GM12878 (cell line): ENCODE results near the gene SIL1. TPM values are rescaled to one million over a fixed set of nuclear protein-coding genes. Genes with fewer than 3 reads are reported as not detected.

Experiments
- ATAC-seq: fragments of 200-7000 bp; cut with Tn5 transposase; 3 replicates; pipeline ENCODE4 v1.9.1; 2020; ENCODE audit warnings: mild to moderate bottlenecking, moderate library complexity
- BruUV-seq: library from RNA; stranded (reverse); fragments of 400-500 nt; replicated peaks from 2 replicates; lab custom pipeline; 2021; lab: Mats Ljungman, UMichigan
- CTCF ChIA-PET: fragments of 300-600 bp; sonication (Branson Sonifier 250); formaldehyde crosslinking; extraction: SDS; loops from one replicate; lab custom pipeline; 2021; ENCODE audit warnings: inconsistent platforms; lab: Yijun Ruan, JAX
- POLR2A ChIA-PET: fragments of 350-600 bp; formaldehyde crosslinking; extraction: SDS; loops from one replicate; lab custom pipeline; 2021; ENCODE audit warnings: inconsistent platforms; lab: Charles Lee
- RAD21 ChIA-PET: fragments of 300-600 bp; sonication (Branson Sonifier 250); formaldehyde crosslinking; loops from one replicate; lab custom pipeline; 2023; ENCODE audit warnings: antibody characterized with exemption; ENCODE audit not compliant: unreplicated experiment; lab: Charles Lee
- SMC1A ChIA-PET: fragments of 300-600 bp; sonication (Branson Sonifier 250); formaldehyde crosslinking; loops from one replicate; lab custom pipeline; 2023; ENCODE audit not compliant: unreplicated experiment, uncharacterized antibody; lab: Charles Lee
- DNase-seq: peaks from one replicate; pipeline ENCODE4 v3.0.0-alpha.2; 2011; ENCODE audit warnings: low read depth, low spot score
- FAIRE-seq: peaks from 3 replicates; lab custom pipeline; 2011; peaks lifted over from hg19 to GRCh38; lab: Jason Lieb, UNC
- H2AFZ ChIP-seq: 2 replicates; pipeline ENCODE4 v1.6.0; 2011; ENCODE audit warnings: low read depth, low read length, control low read depth; ENCODE audit not compliant: control insufficient read depth
- H3K27ac ChIP-seq: 2 replicates; pipeline ENCODE4 v1.5.1; 2011; ENCODE audit warnings: control low read depth; ENCODE audit not compliant: control insufficient read depth, insufficient read depth
- H3K27me3 ChIP-seq, 2 experiments: replicated peaks in 1 of 2; 2 replicates each; pipeline versions ENCODE4 v1.6.0 to v1.6.1; 2011; ENCODE audit warnings: low read length in 1 of 2; ENCODE audit not compliant: control insufficient read depth in 2 of 2, insufficient read depth in 2 of 2
- H3K36me3 ChIP-seq, 2 experiments: 2 replicates each; pipeline ENCODE4 v1.5.1; 2011; ENCODE audit warnings: low read length in 1 of 2; ENCODE audit not compliant: control insufficient read depth in 2 of 2, insufficient read depth in 2 of 2
- H3K4me1 ChIP-seq: 2 replicates; pipeline ENCODE4 v1.6.1; 2011; ENCODE audit warnings: mild to moderate bottlenecking, low read length, moderate library complexity, mixed read lengths; ENCODE audit not compliant: control insufficient read depth, insufficient read depth
- H3K4me2 ChIP-seq: 2 replicates; pipeline ENCODE4 v1.6.0; 2011; ENCODE audit warnings: control low read depth; ENCODE audit not compliant: control insufficient read depth, insufficient read depth
- H3K4me3 ChIP-seq: fragments of 200-600 bp; sonication (generic); 2 replicates; pipeline ENCODE4 v1.5.1; 2016
- H3K79me2 ChIP-seq: 2 replicates; pipeline ENCODE4 v1.6.0; 2011; ENCODE audit warnings: low read length; ENCODE audit not compliant: control insufficient read depth, insufficient read depth
- H3K9ac ChIP-seq: 2 replicates; pipeline ENCODE4 v1.8.0; 2011; ENCODE audit warnings: low read length, control low read depth, mixed read lengths; ENCODE audit not compliant: control insufficient read depth, insufficient read depth
- H3K9me3 ChIP-seq: replicated peaks from 3 replicates; pipeline ENCODE4 v1.5.1; 2011; ENCODE audit warnings: mild to moderate bottlenecking, low read length; ENCODE audit not compliant: control insufficient read depth, insufficient read depth
- H4K20me1 ChIP-seq: 2 replicates; pipeline ENCODE4 v1.6.0; 2011; ENCODE audit not compliant: control insufficient read depth, insufficient read depth
- BHLHE40 ChIP-seq, 2 experiments: fragments of 450-650 bp in 1 of 2; IDR thresholded peaks; 2 replicates each; pipeline ENCODE4 v1.6.1; 2011 to 2017; ENCODE audit warnings: low read depth in 2 of 2, borderline replicate concordance in 1 of 2, improper control_type of control experiment in 1 of 2, low read length in 1 of 2, mild to moderate bottlenecking in 1 of 2
- CEBPZ ChIP-seq: fragments of 150-350 bp; IDR thresholded peaks from 2 replicates; pipeline ENCODE4 v1.6.1; 2016; ENCODE audit warnings: low read depth, low read length
- CUX1 ChIP-seq: IDR thresholded peaks from 2 replicates; pipeline ENCODE4 v1.6.1; 2012; ENCODE audit warnings: improper control_type of control experiment, low read depth, low read length; ENCODE audit not compliant: insufficient replicate concordance
- IRF4 ChIP-seq: IDR thresholded peaks from 2 replicates; pipeline ENCODE4 v1.6.1; 2011; ENCODE audit warnings: low read depth, low read length
- PRDM15 ChIP-seq: fragments of 450-650 bp; formaldehyde crosslinking; IDR thresholded peaks from 2 replicates; pipeline ENCODE4 v1.4.0; 2020; ENCODE audit warnings: mild to moderate bottlenecking, moderate library complexity
- RELA ChIP-seq: fragments of 450-650 bp; IDR thresholded peaks from 2 replicates; pipeline ENCODE4 v1.8.0; 2014; ENCODE audit warnings: borderline replicate concordance; ENCODE audit not compliant: partially characterized antibody
- WGBS: methylation state at CpG from one replicate; pipeline ENCODE4 v1.1.6; 2016; ENCODE audit warnings: low lambda C conversion rate; ENCODE audit not compliant: insufficient replicate concordance, insufficient coverage; ENCODE audit errors: missing lambda C conversion rate; 5-methylcytosine and 5-hydroxymethylcytosine counted together
- in situ Hi-C: fragments of 300-500 bp; cut with MboI; formaldehyde crosslinking; loops from 9 replicates; pipeline ENCODE4 v1.14.3; 2018; ENCODE audit warnings: mixed read lengths
- intact Hi-C: fragments of 100-400 bp; cut with micrococcal nuclease; formaldehyde crosslinking; loops from one replicate; pipeline ENCODE4 v1.14.2; 2022; ENCODE audit not compliant: unreplicated experiment
- polyA plus RNA-seq, 11 experiments: library from polyadenylated mRNA; depleted of rRNA in 4 of 11; unstranded in 6 of 11; stranded (reverse) in 5 of 11; fragments of >200 nt; fragmentation: Nextera tagmentation in 4 of 11; fragmentation: Illumina TruSeq in 1 of 11; extraction: Ambion mirVana in 4 of 11; extraction: Trizol in 1 of 11; gene quantifications; 1 replicate in 1 of 11; 2 replicates in 10 of 11; pipeline versions ENCODE4 v1.2.1 to v1.2.3, GENCODE V29; 2011 to 2016; ENCODE audit warnings: inconsistent platforms in 2 of 11, missing spikeins in 2 of 11, low read depth in 1 of 11
- total RNA-seq, 4 experiments: library from RNA; depleted of rRNA in 3 of 4; stranded (reverse); fragments of >200 nt in 3 of 4; fragmentation: Illumina TruSeq in 1 of 4; extraction: Trizol in 1 of 4; gene quantifications; 2 replicates each; pipeline versions ENCODE4 v1.2.1 to v1.2.3, GENCODE V29; 2013 to 2021

The SIL1 gene
- total and polyA plus RNA-seq, 10 of the 15 experiments (the other 5 are each of a cell fraction or from before 2014, with no cell fraction given) = 4.1 to 49.8 (median 29.4) TPM

GRCh38 chr5:139108063-139108824, 89.9 kb downstream of the SIL1 start:
- H3K4me2 ChIP-seq = no peak overlapping the region
- FAIRE-seq (no peak), ATAC-seq (no peak), DNase-seq (no peak)
- no peak overlapping the region for H3K27ac ChIP-seq
- H3K79me2 ChIP-seq = no peaks in the 10 kb centered on the region
- no peak overlapping the region for H3K4me3 ChIP-seq
- H3K9me3 ChIP-seq = no peaks in the 10 kb centered on the region
- in situ Hi-C loops (no loop called here), intact Hi-C loops (no loop called here)
- H4K20me1 ChIP-seq = no peaks in the 10 kb centered on the region
- BruUV-seq = no TSS peak
- no peaks in the 10 kb centered on the region for H3K4me1 ChIP-seq
- WGBS = 95% methylated on average over 10 of the region's 10 CpGs
- no peak overlapping the region for H3K9ac ChIP-seq
- H3K27me3 ChIP-seq = no peaks in the 10 kb centered on the region
- RAD21 ChIA-PET = interaction anchor here (0.8 kb wide), 1 partner anchor 43 kb away, joined by 3 read pairs; no protein-coding TSS in a partner anchor
- SMC1A ChIA-PET = interaction anchor here (0.6 to 1.3 kb wide), 4 partner anchors 18 to 423 kb away, joined by 3 to 4 read pairs (median 3); no protein-coding TSS in a partner anchor
- peaks cover 0 to 8% of the 10 kb centered on the region in 2 experiments; a peak in 2 of 4 replicates for H3K36me3 ChIP-seq
- no peak overlapping the region for H2AFZ ChIP-seq
- POLR2A ChIA-PET = interaction anchor here (0.7 kb wide), 1 partner anchor 54 kb away, joined by 4 read pairs; no protein-coding TSS in a partner anchor
- CTCF ChIA-PET = interaction anchor here (0.5 to 1.0 kb wide), 3 partner anchors 11 to 194 kb away, joined by 3 read pairs; no protein-coding TSS in a partner anchor
- no peak for TF ChIP-seq IRF4
- TF ChIP-seq CUX1 = no peak
- no peak for TF ChIP-seq PRDM15 (CRISPR knock-in tag)
- TF ChIP-seq BHLHE40 (IDR thresholded peaks at IDR 0.05; ENCODE audit: borderline replicate concordance in 1 of 2, low read depth in 2 of 2, low read length in 1 of 2) = no peak
- no peak for TF ChIP-seq RELA
- no peak for TF ChIP-seq CEBPZ
